HepG2 (cell line): ENCODE measurements around the gene HCRTR1. TPM values are rescaled to one million over a fixed set of nuclear protein-coding genes. Genes with fewer than 3 reads are reported as not detected.

Experiments
- CHCHD3 ChIP-seq: sonication (generic); formaldehyde crosslinking; IDR thresholded peaks from 2 replicates; pipeline ENCODE4 v1.8.0; 2022; ENCODE audit warnings: mild to moderate bottlenecking, missing genetic modification reagents, moderate library complexity
- DPF2 ChIP-seq: sonication (generic); formaldehyde crosslinking; IDR thresholded peaks from 2 replicates; pipeline ENCODE4 v1.4.0; 2020; ENCODE audit warnings: mild to moderate bottlenecking, low read depth, missing genetic modification reagents, borderline replicate concordance
- ERF ChIP-seq: IDR thresholded peaks from 2 replicates; pipeline ENCODE4 v1.6.1; 2018; ENCODE audit warnings: missing biosample characterization, missing genetic modification reagents
- KDM5A ChIP-seq: fragments of 200-600 bp; sonication (generic); IDR thresholded peaks from 2 replicates; pipeline ENCODE4 v1.7.0; 2018; ENCODE audit warnings: antibody characterized with exemption, mild to moderate bottlenecking, low read length, borderline replicate concordance
- KLF9 ChIP-seq: IDR thresholded peaks from 2 replicates; pipeline ENCODE4 v1.6.1; 2016; ENCODE audit warnings: low read depth
- NKX3-1 ChIP-seq: sonication (generic); formaldehyde crosslinking; IDR thresholded peaks from 2 replicates; pipeline ENCODE4 v1.5.0; 2020; ENCODE audit warnings: missing genetic modification reagents
- SAFB2 ChIP-seq: sonication (generic); formaldehyde crosslinking; IDR thresholded peaks from 2 replicates; pipeline ENCODE4 v1.5.1; 2020; ENCODE audit warnings: missing genetic modification reagents, low read depth, mild to moderate bottlenecking, borderline replicate concordance
- ZBTB7B ChIP-seq: sonication (generic); formaldehyde crosslinking; IDR thresholded peaks from 2 replicates; pipeline ENCODE4 v1.4.0; 2020; ENCODE audit warnings: missing genetic modification reagents
- ZBTB8A ChIP-seq: sonication (generic); formaldehyde crosslinking; IDR thresholded peaks from 2 replicates; pipeline ENCODE4 v1.4.0; 2020; ENCODE audit warnings: mild to moderate bottlenecking, low read depth, missing genetic modification reagents, borderline replicate concordance
- ZNF230 ChIP-seq: sonication (generic); formaldehyde crosslinking; IDR thresholded peaks from 2 replicates; pipeline ENCODE4 v1.4.0; 2020; ENCODE audit warnings: mild to moderate bottlenecking, missing genetic modification reagents
- ZNF235 ChIP-seq: sonication (generic); formaldehyde crosslinking; IDR thresholded peaks from 2 replicates; pipeline ENCODE4 v1.8.1; 2023; ENCODE audit warnings: mild to moderate bottlenecking, missing genetic modification reagents, borderline replicate concordance
- ZNF256 ChIP-seq: sonication (generic); formaldehyde crosslinking; conservative IDR thresholded peaks from 2 replicates; pipeline ENCODE4 v1.4.0; 2020; ENCODE audit warnings: missing genetic modification reagents
- ZNF362 ChIP-seq: sonication (generic); formaldehyde crosslinking; IDR thresholded peaks from 2 replicates; pipeline ENCODE4 v1.4.0; 2020; ENCODE audit warnings: missing genetic modification reagents, mild to moderate bottlenecking, borderline replicate concordance
- ZNF44 ChIP-seq: sonication (generic); formaldehyde crosslinking; IDR thresholded peaks from 2 replicates; pipeline ENCODE4 v1.5.1; 2020; ENCODE audit warnings: mild to moderate bottlenecking, missing genetic modification reagents
- ZNF747 ChIP-seq: sonication (generic); formaldehyde crosslinking; IDR thresholded peaks from 2 replicates; pipeline ENCODE4 v1.8.1; 2023; ENCODE audit warnings: missing genetic modification reagents, mild to moderate bottlenecking, borderline replicate concordance
- ZNF772 ChIP-seq: sonication (generic); formaldehyde crosslinking; IDR thresholded peaks from 2 replicates; pipeline ENCODE4 v1.5.0; 2020; ENCODE audit warnings: mild to moderate bottlenecking, missing genetic modification reagents
- ZSCAN21 ChIP-seq: sonication (generic); formaldehyde crosslinking; IDR thresholded peaks from 2 replicates; pipeline ENCODE4 v1.8.0; 2022; ENCODE audit warnings: mild to moderate bottlenecking, missing genetic modification reagents, moderate library complexity, borderline replicate concordance
- polyA plus RNA-seq, 8 experiments: library from polyadenylated mRNA; depleted of rRNA in 3 of 8; stranded (reverse) in 7 of 8; unstranded in 1 of 8; fragments of >200 nt; fragmentation: Illumina TruSeq in 4 of 8; extraction: Trizol in 4 of 8; gene quantifications; 2 replicates each; pipeline versions ENCODE4 v1.2.1 to v1.2.3, GENCODE V29; 2011 to 2016; ENCODE audit warnings: low read depth in 4 of 8, missing spikeins in 1 of 8, mixed read lengths in 1 of 8; ENCODE audit not compliant: insufficient read depth in 1 of 8
- total RNA-seq, 5 experiments: library from RNA; depleted of rRNA; stranded (reverse); fragments of >200 nt; fragmentation: Illumina TruSeq; extraction: Trizol; gene quantifications; 2 replicates each; pipeline ENCODE4 v1.2.3, GENCODE V29; 2016; ENCODE audit warnings: low read depth in 1 of 5
- TF ChIP-seq, protein P1 (sequence below): IDR thresholded peaks from 2 replicates; pipeline ENCODE4 v1.6.1; 2016; ENCODE audit warnings: missing biosample characterization, missing genetic modification reagents, low read depth
- TF ChIP-seq, protein P2 (sequence below): IDR thresholded peaks from 2 replicates; pipeline ENCODE4 v1.6.1; 2018; ENCODE audit warnings: missing genetic modification reagents
- TF ChIP-seq, protein P3 (sequence below): sonication (generic); formaldehyde crosslinking; conservative IDR thresholded peaks from 2 replicates; pipeline ENCODE4 v1.8.1; 2023; ENCODE audit warnings: missing genetic modification reagents
- TF ChIP-seq, protein P4 (sequence below): sonication (generic); formaldehyde crosslinking; IDR thresholded peaks from 2 replicates; pipeline ENCODE4; 2020; ENCODE audit warnings: missing genetic modification reagents, mild to moderate bottlenecking, borderline replicate concordance

The HCRTR1 gene
- total and polyA plus RNA-seq, 2 of the 13 experiments (the other 11 are each of a cell fraction or from before 2014, with no cell fraction given) = not detected

- TF ChIP-seq, protein P1, sequence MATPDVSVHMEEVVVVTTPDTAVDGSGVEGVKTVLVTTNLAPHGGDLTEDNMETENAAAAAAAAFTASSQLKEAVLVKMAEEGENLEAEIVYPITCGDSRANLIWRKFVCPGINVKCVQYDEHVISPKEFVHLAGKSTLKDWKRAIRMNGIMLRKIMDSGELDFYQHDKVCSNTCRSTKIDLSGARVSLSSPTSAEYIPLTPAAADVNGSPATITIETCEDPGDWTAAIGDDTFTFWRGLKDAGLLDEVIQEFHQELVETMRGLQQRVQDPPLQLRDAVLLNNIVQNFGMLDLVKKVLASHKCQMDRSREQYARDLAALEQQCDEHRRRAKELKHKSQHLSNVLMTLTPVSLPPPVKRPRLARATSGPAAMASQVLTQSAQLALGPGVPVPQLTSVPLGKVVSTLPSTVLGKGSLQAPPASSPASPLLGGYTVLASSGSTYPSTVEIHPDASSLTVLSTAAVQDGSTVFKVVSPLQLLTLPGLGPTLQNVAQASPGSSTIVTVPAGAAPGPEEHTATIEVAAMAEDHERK (CRISPR knock-in tag) = no peak
- no peak for TF ChIP-seq ZNF235 (CRISPR knock-in tag)
- no peak for TF ChIP-seq ZNF362 (CRISPR knock-in tag)
- TF ChIP-seq, protein P2, sequence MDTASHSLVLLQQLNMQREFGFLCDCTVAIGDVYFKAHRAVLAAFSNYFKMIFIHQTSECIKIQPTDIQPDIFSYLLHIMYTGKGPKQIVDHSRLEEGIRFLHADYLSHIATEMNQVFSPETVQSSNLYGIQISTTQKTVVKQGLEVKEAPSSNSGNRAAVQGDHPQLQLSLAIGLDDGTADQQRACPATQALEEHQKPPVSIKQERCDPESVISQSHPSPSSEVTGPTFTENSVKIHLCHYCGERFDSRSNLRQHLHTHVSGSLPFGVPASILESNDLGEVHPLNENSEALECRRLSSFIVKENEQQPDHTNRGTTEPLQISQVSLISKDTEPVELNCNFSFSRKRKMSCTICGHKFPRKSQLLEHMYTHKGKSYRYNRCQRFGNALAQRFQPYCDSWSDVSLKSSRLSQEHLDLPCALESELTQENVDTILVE = no peak
- peak; percentile 24; the same call in 1 of the 2 replicates for TF ChIP-seq KDM5A
- TF ChIP-seq NKX3-1 (CRISPR knock-in tag) = no peak
- 0 out of 2 replicates have a peak, but pooled peaks have one; percentile 75 for TF ChIP-seq CHCHD3 (CRISPR knock-in tag)
- TF ChIP-seq ZBTB8A (CRISPR knock-in tag) = no peak
- no peak for TF ChIP-seq SAFB2
- TF ChIP-seq ZNF747 (CRISPR knock-in tag) = no peak
- TF ChIP-seq, protein P3, sequence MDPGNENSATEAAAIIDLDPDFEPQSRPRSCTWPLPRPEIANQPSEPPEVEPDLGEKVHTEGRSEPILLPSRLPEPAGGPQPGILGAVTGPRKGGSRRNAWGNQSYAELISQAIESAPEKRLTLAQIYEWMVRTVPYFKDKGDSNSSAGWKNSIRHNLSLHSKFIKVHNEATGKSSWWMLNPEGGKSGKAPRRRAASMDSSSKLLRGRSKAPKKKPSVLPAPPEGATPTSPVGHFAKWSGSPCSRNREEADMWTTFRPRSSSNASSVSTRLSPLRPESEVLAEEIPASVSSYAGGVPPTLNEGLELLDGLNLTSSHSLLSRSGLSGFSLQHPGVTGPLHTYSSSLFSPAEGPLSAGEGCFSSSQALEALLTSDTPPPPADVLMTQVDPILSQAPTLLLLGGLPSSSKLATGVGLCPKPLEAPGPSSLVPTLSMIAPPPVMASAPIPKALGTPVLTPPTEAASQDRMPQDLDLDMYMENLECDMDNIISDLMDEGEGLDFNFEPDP = no peak
- no peak for TF ChIP-seq KLF9 (CRISPR knock-in tag)
- TF ChIP-seq, protein P4, sequence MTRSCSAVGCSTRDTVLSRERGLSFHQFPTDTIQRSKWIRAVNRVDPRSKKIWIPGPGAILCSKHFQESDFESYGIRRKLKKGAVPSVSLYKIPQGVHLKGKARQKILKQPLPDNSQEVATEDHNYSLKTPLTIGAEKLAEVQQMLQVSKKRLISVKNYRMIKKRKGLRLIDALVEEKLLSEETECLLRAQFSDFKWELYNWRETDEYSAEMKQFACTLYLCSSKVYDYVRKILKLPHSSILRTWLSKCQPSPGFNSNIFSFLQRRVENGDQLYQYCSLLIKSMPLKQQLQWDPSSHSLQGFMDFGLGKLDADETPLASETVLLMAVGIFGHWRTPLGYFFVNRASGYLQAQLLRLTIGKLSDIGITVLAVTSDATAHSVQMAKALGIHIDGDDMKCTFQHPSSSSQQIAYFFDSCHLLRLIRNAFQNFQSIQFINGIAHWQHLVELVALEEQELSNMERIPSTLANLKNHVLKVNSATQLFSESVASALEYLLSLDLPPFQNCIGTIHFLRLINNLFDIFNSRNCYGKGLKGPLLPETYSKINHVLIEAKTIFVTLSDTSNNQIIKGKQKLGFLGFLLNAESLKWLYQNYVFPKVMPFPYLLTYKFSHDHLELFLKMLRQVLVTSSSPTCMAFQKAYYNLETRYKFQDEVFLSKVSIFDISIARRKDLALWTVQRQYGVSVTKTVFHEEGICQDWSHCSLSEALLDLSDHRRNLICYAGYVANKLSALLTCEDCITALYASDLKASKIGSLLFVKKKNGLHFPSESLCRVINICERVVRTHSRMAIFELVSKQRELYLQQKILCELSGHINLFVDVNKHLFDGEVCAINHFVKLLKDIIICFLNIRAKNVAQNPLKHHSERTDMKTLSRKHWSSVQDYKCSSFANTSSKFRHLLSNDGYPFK (CRISPR knock-in tag) = no peak
- no peak for TF ChIP-seq ERF (CRISPR knock-in tag)
- no peak for TF ChIP-seq ZNF256
- TF ChIP-seq ZNF772 = no peak
- no peak for TF ChIP-seq ZNF230 (CRISPR knock-in tag)
- no peak for TF ChIP-seq ZNF44
- TF ChIP-seq ZBTB7B (CRISPR knock-in tag) = peak; percentile 81
- 0 out of 2 replicates have a peak, but pooled peaks have one; percentile 53 for TF ChIP-seq ZSCAN21
- peak; percentile 63 for TF ChIP-seq DPF2 (CRISPR knock-in tag)
Observed at GRCh38 chr1:31575369-31576140, 41.9 kb upstream of the HCRTR1 start (continued).
